Measurements from ENCODE around the gene CNTLN.

- no peak for TF ChIP-seq CTCF (IDR thresholded peaks at IDR 0.05; ENCODE audit: insufficient read depth, low read length)
- TF ChIP-seq POLR2AphosphoS5 (IDR thresholded peaks at IDR 0.05; ENCODE audit: low read depth): no peak
- TF ChIP-seq GABPA (IDR thresholded peaks at IDR 0.05; ENCODE audit: low read depth): no peak
These were observed 4.1 kb upstream of the CNTLN start for GRCh38 chr9:17130725-17131124.
